Measurements from ENCODE around the gene NACAD. TPM values are rescaled to one million over a fixed set of nuclear protein-coding genes. Genes with fewer than 3 reads are reported as not detected.

The NACAD gene
- total and polyA plus RNA-seq, 2 of the 4 experiments (the other 2 are of a cell fraction) = 0.54 to 2.2 TPM

- Histone ChIP-seq H2AK5ac (ENCODE audit: low read depth, low read length) (no peak overlapping the region), H4K8ac (ENCODE audit: low read depth in 2 of 2, low read length in 2 of 2) (no peak overlapping the region), H3K36me3 (ENCODE audit: control insufficient read depth, insufficient read depth, low read length) (no peaks in the 10 kb centered on the region), H3K9me3 (ENCODE audit: control insufficient read depth, insufficient read depth, low read length) (no peaks in the 10 kb centered on the region), H4K20me1 (ENCODE audit: insufficient read depth, low read length) (no peaks in the 10 kb centered on the region), H3K4me2 (ENCODE audit: low read depth, low read length) (no peak overlapping the region), H4K91ac (ENCODE audit: insufficient read depth, low read depth, low read length) (no peak overlapping the region), H2BK15ac (ENCODE audit: low read depth, low read length) (no peak overlapping the region), H3K9ac (ENCODE audit: low read depth, low read length) (no peak overlapping the region), H3K18ac (ENCODE audit: low read depth, low read length) (no peak overlapping the region), H3K14ac (replicated peaks; ENCODE audit: low read depth, low read length) (no peak overlapping the region), H3K9me1 (ENCODE audit: insufficient read depth, low read length) (no peaks in the 10 kb centered on the region), H3K27ac (ENCODE audit: insufficient read depth, low read length) (no peak overlapping the region), H2BK5ac (ENCODE audit: low read depth, low read length, poor library complexity, severe bottlenecking) (no peak overlapping the region), H2AK9ac (replicated peaks; ENCODE audit: low read depth, low read length, poor library complexity) (no peak overlapping the region), H3K23ac (ENCODE audit: low read depth, low read length) (no peak overlapping the region), H3K4me1 (ENCODE audit: control insufficient read depth, insufficient read depth, low read length) (no peaks in the 10 kb centered on the region), H2BK20ac (ENCODE audit: low read depth, low read length) (no peak overlapping the region), H2BK120ac (ENCODE audit: low read depth, low read length) (no peak overlapping the region), H3K4ac (ENCODE audit: low read depth, low read length) (no peak overlapping the region), H3K79me1 (ENCODE audit: low read depth in 1 of 2, low read length in 2 of 2) (peaks cover 0 to 4% of the 10 kb centered on the region in 2 experiments; a peak in 1 of 4 replicates), H3K56ac (ENCODE audit: extremely low read depth, insufficient read depth, low read length) (no peak overlapping the region), H3K4me3 (ENCODE audit: insufficient read depth, low read depth, low read length) (no peak overlapping the region), H3K27me3 (ENCODE audit: control insufficient read depth, insufficient read depth, low read length) (peaks cover 20% of the 10 kb centered on the region), H4K5ac (ENCODE audit: low read depth, low read length) (no peak overlapping the region), H2AFZ (replicated peaks; ENCODE audit: low read length, poor library complexity) (no peak overlapping the region)
- in situ Hi-C loops (cut with MboI; ENCODE audit: low sequenced_read_pairs) = no loop called here
- no TSS peak for BruUV-seq (replicated peaks)
- WGBS, 2 experiments (ENCODE audit: extremely low coverage in 2 of 2, insufficient read length in 1 of 2) = no CpG with 5 or more reads among the region's 1 CpG
- dilution Hi-C loops (cut with HindIII; ENCODE audit: low sequenced_read_pairs, unreplicated experiment) = no loop called here
- TF ChIP-seq POLR2A (IDR thresholded peaks at IDR 0.05; ENCODE audit: low read depth, low read length) (no peak), RAD21 (IDR thresholded peaks at IDR 0.05; ENCODE audit: low read length) (no peak), MAZ (IDR thresholded peaks at IDR 0.05; ENCODE audit: borderline replicate concordance, low read depth, low read length) (no peak), RCOR1 (IDR thresholded peaks at IDR 0.05; ENCODE audit: insufficient replicate concordance, low read length) (no peak), CHD1 (IDR thresholded peaks at IDR 0.05; ENCODE audit: low read depth, low read length) (no peak)
- CTCF ChIA-PET = interaction anchor here (1.0 kb wide), 1 partner anchor 20 kb away, joined by 3 read pairs; no protein-coding TSS in a partner anchor
- ATAC-seq (ENCODE audit: low read depth) (no peak), DNase-seq (no peak)
- intact Hi-C loops (cut with micrococcal nuclease) = no loop called here
- POLR2A ChIA-PET (ENCODE audit: unreplicated experiment) = no interaction called here
These were observed 27.3 kb upstream of the NACAD start for GRCh38 chr7:45116048-45116447.
